ENCODE measurements around the gene FBXL22. TPM values are rescaled to one million over a fixed set of nuclear protein-coding genes. Genes with fewer than 3 reads are reported as not detected.

The FBXL22 gene
- under 1 TPM; 0.29 to 0.90 TPM for total RNA-seq
- polyA plus RNA-seq (2013, experiment 1 of 2): 0.46 TPM
- polyA plus RNA-seq (2013, experiment 2 of 2): 0.58 TPM
- long read RNA-seq, experiment 1: 0 reads
- long read RNA-seq, experiment 2, partial matches to known transcripts: 0 of 3 reads
- long read RNA-seq, experiment 2, other reads (novel, unspliced or antisense): 3 of 3 reads
- long read RNA-seq, experiment 3: 0 reads
- long read RNA-seq, experiment 4: 0 reads

- peaks cover 20% of the 10 kb centered on the region for H3K36me3 ChIP-seq (ENCODE audit: control insufficient read depth, insufficient read depth, low read length)
- peaks cover 15% of the 10 kb centered on the region for H3K36me3 Mint-ChIP-seq (ENCODE audit: low read depth)
- H3K9me3 Mint-ChIP-seq: no peaks in the 10 kb centered on the region
- no peak within 1 kb of the TSS for H3K4me3 ChIP-seq (ENCODE audit: low read length)
- no peak within 1 kb of the TSS for H3K9ac ChIP-seq (ENCODE audit: extremely low read depth, low read length, poor library complexity, severe bottlenecking)
- H3K9me3 ChIP-seq (ENCODE audit: control insufficient read depth, low read length): no peaks in the 10 kb centered on the region
- peaks cover 5% of the 10 kb centered on the region for H3K27me3 ChIP-seq (ENCODE audit: control insufficient read depth, insufficient read depth, low read length, poor library complexity, severe bottlenecking)
- H3K27me3 Mint-ChIP-seq (ENCODE audit: insufficient read depth): peaks cover 7% of the 10 kb centered on the region
- no peak for TF ChIP-seq CTCF (conservative IDR thresholded peaks at IDR 0.05)
- H3K27ac Mint-ChIP-seq: peak within 1 kb of the TSS; percentile 71
- WGBS, 2 experiments (ENCODE audit: insufficient coverage in 1 of 2, insufficient read length in 1 of 2): 89 to 92% methylated on average over 18 to 23 of the region's 23 CpGs
- no peak within 1 kb of the TSS for H3K4me3 Mint-ChIP-seq
- H3K4me1 ChIP-seq (ENCODE audit: control insufficient read depth, insufficient read depth, low read length): peaks cover 11% of the 10 kb centered on the region
- peak within 1 kb of the TSS; percentile 21 for H3K27ac ChIP-seq (ENCODE audit: low read depth, low read length)
- peak; percentile 58 for DNase-seq
- H3K4me1 Mint-ChIP-seq: peaks cover 52% of the 10 kb centered on the region
Observed at GRCh38 chr15:63597038-63597790, at the start of gene FBXL22. FBXL22 (plus strand) TSS chr15:63597387; CDS start chr15:63597393, 6 bp downstream.

- Mint-ChIP-seq H3K27me3 (ENCODE audit: insufficient read depth) (no peaks in the 10 kb centered on the region), H3K4me3 (no peak overlapping the region), H3K27ac (no peak overlapping the region), H3K9me3 (no peaks in the 10 kb centered on the region), H3K36me3 (ENCODE audit: low read depth) (peaks cover 15% of the 10 kb centered on the region), H3K4me1 (peaks cover 13% of the 10 kb centered on the region)
- Histone ChIP-seq H3K9ac (ENCODE audit: extremely low read depth, low read length, poor library complexity, severe bottlenecking) (no peak overlapping the region), H3K4me3 (ENCODE audit: low read length) (no peak overlapping the region), H3K4me1 (ENCODE audit: control insufficient read depth, insufficient read depth, low read length) (no peaks in the 10 kb centered on the region), H3K9me3 (ENCODE audit: control insufficient read depth, low read length) (no peaks in the 10 kb centered on the region), H3K36me3 (ENCODE audit: control insufficient read depth, insufficient read depth, low read length) (peaks cover 36% of the 10 kb centered on the region), H3K27me3 (ENCODE audit: control insufficient read depth, insufficient read depth, low read length, poor library complexity, severe bottlenecking) (no peaks in the 10 kb centered on the region), H3K27ac (ENCODE audit: low read depth, low read length) (no peak overlapping the region)
- no peak for DNase-seq
- no peak for TF ChIP-seq CTCF (conservative IDR thresholded peaks at IDR 0.05)
- WGBS, 2 experiments (ENCODE audit: insufficient coverage in 1 of 2, insufficient read length in 1 of 2): 100% methylated on average over 1 of the region's 1 CpG; no CpG with 5 or more reads in 1 of the 2 experiments
Observed at GRCh38 chr15:63551400-63551799, 45.8 kb upstream of the FBXL22 start.

- no peaks in the 10 kb centered on the region for H3K9me3 ChIP-seq (ENCODE audit: control insufficient read depth, low read length)
- peaks cover 28% of the 10 kb centered on the region for H3K36me3 Mint-ChIP-seq (ENCODE audit: low read depth)
- no peaks in the 10 kb centered on the region for H3K27me3 Mint-ChIP-seq (ENCODE audit: insufficient read depth)
- TF ChIP-seq CTCF (conservative IDR thresholded peaks at IDR 0.05): no peak
- no peak overlapping the region for H3K4me3 ChIP-seq (ENCODE audit: low read length)
- H3K9me3 Mint-ChIP-seq: no peaks in the 10 kb centered on the region
- H3K4me1 Mint-ChIP-seq: peaks cover 17% of the 10 kb centered on the region
- H3K27ac Mint-ChIP-seq: peak overlapping the region; percentile 73
- DNase-seq: no peak
- peak overlapping the region; percentile 69 for H3K27ac ChIP-seq (ENCODE audit: low read depth, low read length)
- H3K4me1 ChIP-seq (ENCODE audit: control insufficient read depth, insufficient read depth, low read length): no peaks in the 10 kb centered on the region
- H3K36me3 ChIP-seq (ENCODE audit: control insufficient read depth, insufficient read depth, low read length): peaks cover 54% of the 10 kb centered on the region
- WGBS, 2 experiments (ENCODE audit: insufficient coverage in 1 of 2, insufficient read length in 1 of 2): 36 to 47% methylated on average over 3 of the region's 3 CpGs
- no peaks in the 10 kb centered on the region for H3K27me3 ChIP-seq (ENCODE audit: control insufficient read depth, insufficient read depth, low read length, poor library complexity, severe bottlenecking)
- H3K9ac ChIP-seq (ENCODE audit: extremely low read depth, low read length, poor library complexity, severe bottlenecking): peak overlapping the region; percentile 22
- H3K4me3 Mint-ChIP-seq: no peak overlapping the region
Observed at GRCh38 chr15:63553388-63553791, 43.8 kb upstream of the FBXL22 start.

Data from endodermal cell (in vitro differentiated cells).